ENCODE data around the gene NRG4. TPM values are rescaled to one million over a fixed set of nuclear protein-coding genes. Genes with fewer than 3 reads are reported as not detected.
"Not testable (repeated sequence)": the region's sequence is repeated elsewhere in the genome, so short reads cannot be mapped to it uniquely, and the experiment has no call there.

NRG4 gene
- polyA plus RNA-seq, 1 experiment, result not detected

- POLR2A ChIA-PET, result no interaction called here
These were observed 92.1 kb downstream of the NRG4 start for GRCh38 chr15:75920079-75920478.

GRCh38 chr15:75918135-75918534, 94.1 kb downstream of the NRG4 start:
- POLR2A ChIA-PET, result no interaction called here
- no peak for DNase-seq (ENCODE audit: low read depth)
- no peak for TF ChIP-seq CTCF (IDR thresholded peaks at IDR 0.05; ENCODE audit: insufficient read depth, low read depth, low read length)
- no peak overlapping the region for H3K4me3 ChIP-seq (ENCODE audit: low read depth, low read length)
- H3K36me3 ChIP-seq (ENCODE audit: control insufficient read depth, insufficient read depth, low read length), result peaks cover 4% of the 10 kb centered on the region
- CTCF ChIA-PET, result interaction anchor here (0.6 kb wide), 1 partner anchor 11 kb away, joined by 4 read pairs; no protein-coding TSS in a partner anchor
- no peaks in the 10 kb centered on the region for H3K27me3 ChIP-seq (ENCODE audit: control insufficient read depth, insufficient read depth, low read length)

More at GRCh38 chr15:75920079-75920478, 92.1 kb downstream of the NRG4 start:
- H3K4me3 ChIP-seq (ENCODE audit: low read depth, low read length), result no peak overlapping the region
- CTCF ChIA-PET, result interaction anchor here (0.9 to 1.4 kb wide), 2 partner anchors 15 to 118 kb away, joined by 3 to 5 read pairs; no protein-coding TSS in a partner anchor
- H3K36me3 ChIP-seq (ENCODE audit: control insufficient read depth, insufficient read depth, low read length), result peaks cover 2% of the 10 kb centered on the region; the same call in 1 of the 2 replicates
- no peak for DNase-seq (ENCODE audit: low read depth)
- no peaks in the 10 kb centered on the region for H3K27me3 ChIP-seq (ENCODE audit: control insufficient read depth, insufficient read depth, low read length)
- no peak for TF ChIP-seq CTCF (IDR thresholded peaks at IDR 0.05; ENCODE audit: insufficient read depth, low read depth, low read length)

- H3K36me3 ChIP-seq (ENCODE audit: control insufficient read depth, insufficient read depth, low read length), result peaks cover 4% of the 10 kb centered on the region
These were observed 95.2 kb downstream of the NRG4 start for GRCh38 chr15:75916978-75917377.

GRCh38 chr15:75910355-75910754, 101.9 kb downstream of the NRG4 start:
- CTCF ChIA-PET, result interaction anchor here (1.3 kb wide), 1 partner anchor 12 kb away, joined by 5 read pairs; no protein-coding TSS in a partner anchor

More at GRCh38 chr15:75916978-75917377, 95.2 kb downstream of the NRG4 start:
- TF ChIP-seq CTCF (IDR thresholded peaks at IDR 0.05; ENCODE audit: insufficient read depth, low read depth, low read length), result no peak
- DNase-seq (ENCODE audit: low read depth), result no peak
- Histone ChIP-seq H3K4me3 (ENCODE audit: low read depth, low read length) (no peak overlapping the region), H3K27me3 (ENCODE audit: control insufficient read depth, insufficient read depth, low read length) (no peaks in the 10 kb centered on the region)
- CTCF ChIA-PET, result no interaction called here
- POLR2A ChIA-PET, result no interaction called here

GRCh38 chr15:75905231-75905630, 107.0 kb downstream of the NRG4 start:
- POLR2A ChIA-PET, result no interaction called here
- Histone ChIP-seq H3K4me3 (ENCODE audit: low read depth, low read length) (no peak overlapping the region), H3K27me3 (ENCODE audit: control insufficient read depth, insufficient read depth, low read length) (no peaks in the 10 kb centered on the region), H3K36me3 (ENCODE audit: control insufficient read depth, insufficient read depth, low read length) (peaks cover 5% of the 10 kb centered on the region)
- no peak for DNase-seq (ENCODE audit: low read depth)
- CTCF ChIA-PET, result no interaction called here
- no peak for TF ChIP-seq CTCF (IDR thresholded peaks at IDR 0.05; ENCODE audit: insufficient read depth, low read depth, low read length)

More at GRCh38 chr15:75910355-75910754, 101.9 kb downstream of the NRG4 start:
- POLR2A ChIA-PET; H3K4me3 ChIP-seq (ENCODE audit: low read depth, low read length); H3K36me3 ChIP-seq (ENCODE audit: control insufficient read depth, insufficient read depth, low read length); DNase-seq (ENCODE audit: low read depth); H3K27me3 ChIP-seq (ENCODE audit: control insufficient read depth, insufficient read depth, low read length): not testable (repeated sequence)

All from BJ (cell line).